CD14-positive monocyte (primary cell): ENCODE data around the gene TEX50. TPM values are rescaled to one million over a fixed set of nuclear protein-coding genes. Genes with fewer than 3 reads are reported as not detected.

Experiments
- DNase-seq, 3 donors: peaks; one replicate each; pipeline ENCODE4 v3.0.0-alpha.2; 2011 to 2022
- H2AFZ ChIP-seq: 2 replicates; pipeline ENCODE4 v1.6.0; 2012; ENCODE audit warnings: mild to moderate bottlenecking, low read depth, low read length, inconsistent platforms; ENCODE audit not compliant: insufficient read depth, poor library complexity, severe bottlenecking
- H3K27ac ChIP-seq, 2 donors: 1 replicate in 1 of 2; 2 replicates in 1 of 2; pipeline ENCODE4 v1.5.1; 2012 to 2013; ENCODE audit warnings: low read length in 2 of 2, control low read depth in 1 of 2, inconsistent platforms in 1 of 2, low read depth in 1 of 2, mild to moderate bottlenecking in 1 of 2
- H3K27me3 ChIP-seq, 2 donors: one replicate each; pipeline versions ENCODE4 v1.6.0 to v1.6.1; 2011 to 2013; ENCODE audit warnings: low read length in 2 of 2; ENCODE audit not compliant: control insufficient read depth in 2 of 2, insufficient read depth in 2 of 2
- H3K36me3 ChIP-seq, 2 donors: replicated peaks in 1 of 2; 1 replicate in 1 of 2; 2 replicates in 1 of 2; pipeline versions ENCODE4 v1.5.1 to v1.6.1; 2012 to 2013; ENCODE audit warnings: low read length in 2 of 2, control low read depth in 1 of 2, inconsistent platforms in 1 of 2, mild to moderate bottlenecking in 1 of 2; ENCODE audit not compliant: insufficient read depth in 2 of 2, control insufficient read depth in 1 of 2
- H3K4me1 ChIP-seq, 2 donors: 1 replicate in 1 of 2; 2 replicates in 1 of 2; pipeline versions ENCODE4 v1.5.1 to v1.6.1; 2012 to 2013; ENCODE audit warnings: low read length in 2 of 2, control low read depth in 1 of 2, inconsistent platforms in 1 of 2, mild to moderate bottlenecking in 1 of 2, moderate library complexity in 1 of 2; ENCODE audit not compliant: insufficient read depth in 2 of 2, control insufficient read depth in 1 of 2
- H3K4me2 ChIP-seq: replicated peaks from 2 replicates; pipeline ENCODE3; 2012; ENCODE audit warnings: low read length, moderate library complexity, mild to moderate bottlenecking; ENCODE audit not compliant: poor library complexity, severe bottlenecking; ENCODE audit errors: extremely low read depth
- H3K4me3 ChIP-seq, 3 experiments: fragments of 200-600 bp in 1 of 3; sonication (generic) in 1 of 3; replicated peaks in 1 of 3; 1 replicate in 2 of 3; 2 replicates in 1 of 3; pipeline ENCODE4 v1.5.1; 2011 to 2013; ENCODE audit warnings: low read length in 3 of 3, mild to moderate bottlenecking in 3 of 3, control low read depth in 2 of 3, low read depth in 2 of 3, inconsistent platforms in 1 of 3, moderate library complexity in 1 of 3
- H3K79me2 ChIP-seq: 2 replicates; pipeline ENCODE4 v1.6.0; 2012; ENCODE audit warnings: mild to moderate bottlenecking, control low read depth, inconsistent platforms, low read length, moderate library complexity; ENCODE audit not compliant: insufficient read depth
- H3K9ac ChIP-seq: 2 replicates; pipeline ENCODE4 v1.6.0; 2017; ENCODE audit warnings: low read length, mild to moderate bottlenecking; ENCODE audit not compliant: insufficient read depth, poor library complexity, severe bottlenecking
- H3K9me3 ChIP-seq, 2 donors: replicated peaks in 1 of 2; 1 replicate in 1 of 2; 2 replicates in 1 of 2; pipeline versions ENCODE4 v1.5.1 to v1.6.1; 2012 to 2013; ENCODE audit warnings: low read length in 2 of 2, control low read depth in 1 of 2; ENCODE audit not compliant: control insufficient read depth in 1 of 2, insufficient read depth in 1 of 2
- H4K20me1 ChIP-seq: 2 replicates; pipeline ENCODE4 v1.6.0; 2012; ENCODE audit warnings: mild to moderate bottlenecking, low read length, control low read depth, moderate library complexity; ENCODE audit not compliant: insufficient read depth
- H3K27ac Mint-ChIP-seq, 7 donors: one replicate each; pipeline ENCODE4 v1.8.0; 2020; ENCODE audit warnings: mild to moderate bottlenecking in 7 of 7, mixed read lengths in 7 of 7, moderate library complexity in 6 of 7, inconsistent platforms in 2 of 7
- H3K27me3 Mint-ChIP-seq, 3 donors: one replicate each; pipeline ENCODE4 v1.8.0; 2021 to 2022; ENCODE audit warnings: low read depth in 3 of 3, mild to moderate bottlenecking in 3 of 3, mixed read lengths in 3 of 3, moderate library complexity in 3 of 3, inconsistent platforms in 1 of 3
- H3K36me3 Mint-ChIP-seq, 2 donors: one replicate each; pipeline ENCODE4 v1.8.0; 2020; ENCODE audit warnings: mixed read lengths in 2 of 2, inconsistent platforms in 1 of 2, mild to moderate bottlenecking in 1 of 2
- H3K4me1 Mint-ChIP-seq: one replicate; pipeline ENCODE4 v1.8.0; 2020; ENCODE audit warnings: mild to moderate bottlenecking, mixed read lengths
- H3K4me3 Mint-ChIP-seq, 2 donors: one replicate each; pipeline ENCODE4 v1.8.0; 2020; ENCODE audit warnings: mild to moderate bottlenecking in 2 of 2, mixed read lengths in 2 of 2, moderate library complexity in 1 of 2
- H3K9me3 Mint-ChIP-seq, 7 donors: one replicate each; pipeline ENCODE4 v1.8.0; 2020 to 2022; ENCODE audit warnings: mixed read lengths in 7 of 7, mild to moderate bottlenecking in 6 of 7, moderate library complexity in 6 of 7, inconsistent platforms in 2 of 7
- WGBS: methylation state at CpG from one replicate; pipeline ENCODE4 v1.1.5; 2013; ENCODE audit warnings: missing lambda C conversion rate; ENCODE audit not compliant: insufficient coverage; 5-methylcytosine and 5-hydroxymethylcytosine counted together
- intact Hi-C, 2 donors: fragments of 100-400 bp; cut with micrococcal nuclease; formaldehyde crosslinking; loops; one replicate each; pipeline versions ENCODE4 v1.15.0 to v1.15.1; 2023
- polyA plus RNA-seq, 3 donors: library from polyadenylated mRNA; depleted of rRNA in 1 of 3; unstranded in 2 of 3; stranded (reverse) in 1 of 3; fragments of 300-500 nt in 2 of 3; fragments of >200 nt in 1 of 3; fragmentation: Illumina TruSeq in 2 of 3; gene quantifications; 1 replicate in 2 of 3; 2 replicates in 1 of 3; pipeline ENCODE4 v1.2.3, GENCODE V29; 2012 to 2021
- TF ChIP-seq, protein P1 (sequence below): fragments of 200-600 bp; IDR thresholded peaks from one replicate; pipeline ENCODE4 v1.8.0; 2022; ENCODE audit warnings: antibody characterized with exemption, mild to moderate bottlenecking

TEX50 gene
- polyA plus RNA-seq, 3 donors = not detected

DNA sequence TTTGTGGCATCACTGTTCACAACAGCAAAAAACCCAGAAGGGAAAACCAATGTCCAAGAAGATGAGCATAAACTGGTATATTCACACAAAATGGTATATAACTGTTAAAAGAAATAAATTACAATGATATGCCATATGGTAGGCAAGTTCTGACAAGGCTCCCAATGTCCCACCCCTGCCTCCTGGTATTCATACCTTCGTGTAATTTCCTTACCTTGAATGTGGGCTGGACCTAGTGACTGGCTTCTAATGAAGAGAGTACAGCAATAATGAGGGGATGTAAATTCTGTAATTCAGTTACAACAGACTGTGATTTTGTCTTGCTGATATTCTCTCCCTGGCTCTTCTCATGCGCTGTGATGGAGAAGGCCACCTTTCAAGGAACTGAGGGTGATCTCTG, 25.2 kb downstream of the TEX50 start:
- H3K27ac Mint-ChIP-seq = no peak overlapping the region
- H4K20me1 ChIP-seq = no peaks in the 10 kb centered on the region
- intact Hi-C loops = no loop called here
- no peaks in the 10 kb centered on the region for H3K27me3 ChIP-seq
- H3K27ac ChIP-seq = no peak overlapping the region
- peaks cover 0 to 10% of the 10 kb centered on the region in 2 donors for H3K9me3 ChIP-seq
- no peaks in the 10 kb centered on the region for H3K4me1 ChIP-seq
- no peak overlapping the region for H3K4me3 Mint-ChIP-seq
- no peak for DNase-seq
- peaks cover 0 to 13% (median 8%) of the 10 kb centered on the region in 7 donors for H3K9me3 Mint-ChIP-seq
- no CpG with 5 or more reads among the region's 2 CpGs for WGBS
- TF ChIP-seq, protein P1, sequence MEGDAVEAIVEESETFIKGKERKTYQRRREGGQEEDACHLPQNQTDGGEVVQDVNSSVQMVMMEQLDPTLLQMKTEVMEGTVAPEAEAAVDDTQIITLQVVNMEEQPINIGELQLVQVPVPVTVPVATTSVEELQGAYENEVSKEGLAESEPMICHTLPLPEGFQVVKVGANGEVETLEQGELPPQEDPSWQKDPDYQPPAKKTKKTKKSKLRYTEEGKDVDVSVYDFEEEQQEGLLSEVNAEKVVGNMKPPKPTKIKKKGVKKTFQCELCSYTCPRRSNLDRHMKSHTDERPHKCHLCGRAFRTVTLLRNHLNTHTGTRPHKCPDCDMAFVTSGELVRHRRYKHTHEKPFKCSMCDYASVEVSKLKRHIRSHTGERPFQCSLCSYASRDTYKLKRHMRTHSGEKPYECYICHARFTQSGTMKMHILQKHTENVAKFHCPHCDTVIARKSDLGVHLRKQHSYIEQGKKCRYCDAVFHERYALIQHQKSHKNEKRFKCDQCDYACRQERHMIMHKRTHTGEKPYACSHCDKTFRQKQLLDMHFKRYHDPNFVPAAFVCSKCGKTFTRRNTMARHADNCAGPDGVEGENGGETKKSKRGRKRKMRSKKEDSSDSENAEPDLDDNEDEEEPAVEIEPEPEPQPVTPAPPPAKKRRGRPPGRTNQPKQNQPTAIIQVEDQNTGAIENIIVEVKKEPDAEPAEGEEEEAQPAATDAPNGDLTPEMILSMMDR = no peak
- H3K4me2 ChIP-seq = no peak overlapping the region
- H3K79me2 ChIP-seq = no peaks in the 10 kb centered on the region
- no peaks in the 10 kb centered on the region for H3K36me3 ChIP-seq
- no peak overlapping the region for H3K9ac ChIP-seq
- no peak overlapping the region for H3K4me3 ChIP-seq
- H2AFZ ChIP-seq = no peak overlapping the region
- no peaks in the 10 kb centered on the region for H3K36me3 Mint-ChIP-seq
- peaks cover 5% of the 10 kb centered on the region for H3K4me1 Mint-ChIP-seq
- peaks cover 0 to 1% (median 0%) of the 10 kb centered on the region in 3 donors for H3K27me3 Mint-ChIP-seq

DNA sequence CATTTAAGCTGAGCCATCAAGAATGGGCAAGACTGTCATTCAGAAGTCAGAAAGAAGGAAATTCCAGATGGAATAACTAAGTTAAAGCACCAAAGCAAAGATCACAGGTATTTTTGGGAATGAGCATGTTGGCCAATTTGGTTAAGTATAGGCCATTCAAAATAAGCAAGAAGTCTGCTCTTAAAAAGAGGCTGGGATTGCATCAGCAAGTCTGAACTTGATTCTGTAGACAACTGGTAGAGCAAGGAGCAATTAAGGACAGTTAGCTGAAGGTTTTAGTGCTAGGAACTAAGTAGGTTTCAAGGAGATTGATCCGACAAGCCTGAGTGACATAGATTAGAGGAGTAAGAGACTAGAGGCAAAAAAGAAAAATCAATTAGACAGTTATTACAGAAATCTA, 26.1 kb downstream of the TEX50 start:
- Mint-ChIP-seq H3K4me1 (peaks cover 5% of the 10 kb centered on the region), H3K27ac (no peak overlapping the region)
- H2AFZ ChIP-seq = no peak overlapping the region

More for the DNA sequence above, 26.1 kb downstream of the TEX50 start:
- Mint-ChIP-seq H3K9me3 (peaks cover 0 to 6% (median under 1%) of the 10 kb centered on the region in 7 donors), H3K27me3 (peaks cover 0 to 1% (median 0%) of the 10 kb centered on the region in 3 donors), H3K4me3 (no peak overlapping the region), H3K36me3 (no peaks in the 10 kb centered on the region)
- no CpG with 5 or more reads among the region's 1 CpG for WGBS
- Histone ChIP-seq H3K9me3 (peaks cover 0 to 3% of the 10 kb centered on the region in 2 donors), H3K79me2 (no peaks in the 10 kb centered on the region), H3K36me3 (no peaks in the 10 kb centered on the region), H3K4me3 (no peak overlapping the region), H4K20me1 (no peaks in the 10 kb centered on the region), H3K27me3 (no peaks in the 10 kb centered on the region), H3K4me1 (no peaks in the 10 kb centered on the region), H3K9ac (no peak overlapping the region), H3K4me2 (no peak overlapping the region), H3K27ac (no peak overlapping the region)
- intact Hi-C loops = no loop called here
- no peak for DNase-seq
- TF ChIP-seq, protein P1 = no peak
